K562 (cell line): ENCODE measurements around the gene PTTG1IP. TPM values are rescaled to one million over a fixed set of nuclear protein-coding genes. Genes with fewer than 3 reads are reported as not detected.

Experiments used
- CREBBP ChIP-seq: IDR thresholded peaks from one replicate; pipeline ENCODE4 v1.6.1; 2012; ENCODE audit warnings: low read depth, mild to moderate bottlenecking, control low read depth, inconsistent platforms, low read length
- HOXB6 ChIP-seq: fragments of 250-450 bp; sonication (Bioruptor Pico); IDR thresholded peaks from 2 replicates; pipeline ENCODE4 v1.5.1; 2022; ENCODE audit warnings: mild to moderate bottlenecking, borderline replicate concordance
- IRF2 ChIP-seq: sonication (generic); formaldehyde crosslinking; IDR thresholded peaks from 2 replicates; pipeline ENCODE4 v1.8.1; 2022; ENCODE audit warnings: mild to moderate bottlenecking, missing genetic modification reagents
- MYBL2 ChIP-seq, 2 experiments: fragments of 450-650 bp in 1 of 2; sonication (generic) in 1 of 2; formaldehyde crosslinking in 1 of 2; IDR thresholded peaks; 2 replicates each; pipeline versions ENCODE4 v1.6.1 to v1.8.1; 2017 to 2022; ENCODE audit warnings: borderline replicate concordance in 1 of 2, inconsistent platforms in 1 of 2, low read depth in 1 of 2, mild to moderate bottlenecking in 1 of 2, missing genetic modification reagents in 1 of 2, moderate library complexity in 1 of 2
- NCOA1 ChIP-seq: fragments of 450-650 bp; IDR thresholded peaks from 2 replicates; pipeline ENCODE4 v1.6.1; 2016; ENCODE audit warnings: low read depth
- NR2F6 ChIP-seq: fragments of 450-650 bp; formaldehyde crosslinking; IDR thresholded peaks from 2 replicates; pipeline ENCODE4 v1.4.0; 2020; ENCODE audit warnings: mild to moderate bottlenecking
- OTX1 ChIP-seq: fragments of 450-650 bp; formaldehyde crosslinking; IDR thresholded peaks from 2 replicates; pipeline ENCODE4 v1.4.0; 2022; ENCODE audit warnings: mild to moderate bottlenecking
- RBM15 ChIP-seq: fragments of 200-400 bp; formaldehyde crosslinking; IDR thresholded peaks from 2 replicates; pipeline ENCODE4 v1.6.1; 2018; ENCODE audit warnings: mild to moderate bottlenecking, low read length, moderate library complexity; ENCODE audit not compliant: insufficient read depth
- RBM34 ChIP-seq: fragments of 200-400 bp; formaldehyde crosslinking; IDR thresholded peaks from 2 replicates; pipeline ENCODE4 v1.6.1; 2018; ENCODE audit warnings: low read length, borderline replicate concordance; ENCODE audit not compliant: insufficient read depth
- SP1 ChIP-seq: sonication (generic); formaldehyde crosslinking; IDR thresholded peaks from 2 replicates; pipeline ENCODE4 v1.8.1; 2022; ENCODE audit warnings: mild to moderate bottlenecking, missing genetic modification reagents
- YBX1 ChIP-seq: fragments of 450-650 bp; IDR thresholded peaks from 2 replicates; pipeline ENCODE4 v1.7.1; 2016; ENCODE audit warnings: mild to moderate bottlenecking
- ZBTB5 ChIP-seq: fragments of 450-650 bp; IDR thresholded peaks from 2 replicates; pipeline ENCODE4 v1.6.1; 2017; ENCODE audit warnings: antibody characterized with exemption
- ZNF12 ChIP-seq: sonication (generic); formaldehyde crosslinking; IDR thresholded peaks from 2 replicates; pipeline ENCODE4 v1.4.0; 2020; ENCODE audit warnings: mild to moderate bottlenecking, missing genetic modification reagents
- ZNF512 ChIP-seq: IDR thresholded peaks from 2 replicates; pipeline ENCODE4 v1.6.1; 2016; ENCODE audit warnings: missing genetic modification characterization, missing compliant biosample characterization
- ZNF778 ChIP-seq: fragments of 450-650 bp; formaldehyde crosslinking; IDR thresholded peaks from 2 replicates; pipeline ENCODE4 v1.4.0; 2020; ENCODE audit warnings: mild to moderate bottlenecking, moderate library complexity
- polyA plus RNA-seq, 8 experiments: library from polyadenylated mRNA; depleted of rRNA in 4 of 8; stranded (reverse) in 5 of 8; unstranded in 3 of 8; fragments of >200 nt; fragmentation: Nextera tagmentation in 2 of 8; fragmentation: Illumina TruSeq in 1 of 8; extraction: Ambion mirVana in 2 of 8; extraction: Trizol in 1 of 8; gene quantifications; 2 replicates each; pipeline versions ENCODE4 v1.2.1 to v1.2.3, GENCODE V29; 2011 to 2014; ENCODE audit warnings: inconsistent platforms in 1 of 8, missing spikeins in 1 of 8
- total RNA-seq, 7 experiments: library from RNA; depleted of rRNA in 6 of 7; stranded (reverse); fragments of >200 nt in 6 of 7; fragmentation: Illumina TruSeq in 2 of 7; extraction: Trizol in 2 of 7; gene quantifications; 2 replicates each; pipeline versions ENCODE4 v1.2.1 to v1.2.3, GENCODE V29; 2011 to 2021; ENCODE audit warnings: low replicate concordance in 1 of 7
- TF ChIP-seq, protein P1 (sequence below): sonication (generic); formaldehyde crosslinking; IDR thresholded peaks from 2 replicates; pipeline ENCODE4 v1.8.1; 2023; ENCODE audit warnings: mild to moderate bottlenecking, missing genetic modification reagents
- TF ChIP-seq, protein P2 (sequence below): sonication (generic); formaldehyde crosslinking; IDR thresholded peaks from 2 replicates; pipeline ENCODE4 v1.8.0; 2023; ENCODE audit warnings: missing genetic modification reagents, mild to moderate bottlenecking, borderline replicate concordance

Gene PTTG1IP
- total and polyA plus RNA-seq, 9 of the 15 experiments (the other 6 are each of a cell fraction or from before 2014, with no cell fraction given): 5.0 to 99.3 (median 82.4) TPM

GRCh38 chr21:44892536-44893277, 19.2 kb upstream of the PTTG1IP start (continued):
- TF ChIP-seq ZNF512 (tag) (peak; percentile 72; the same call in 1 of the 2 replicates), ZBTB5 (no peak), OTX1 (CRISPR knock-in tag) (no peak), RBM15 (no peak), SP1 (CRISPR knock-in tag) (peak; percentile 30; the same call in 1 of the 2 replicates), MYBL2 (IDR thresholded peaks at IDR 0.05; ENCODE audit: low read depth) (no peak), MYBL2 (CRISPR knock-in tag; IDR thresholded peaks at IDR 0.05; ENCODE audit: borderline replicate concordance) (no peak), NR2F6 (CRISPR knock-in tag) (no peak), CREBBP (no peak), ZNF778 (no peak), RBM34 (no peak), IRF2 (CRISPR knock-in tag) (no peak), NCOA1 (no peak), ZNF12 (CRISPR knock-in tag) (no peak), HOXB6 (CRISPR knock-in tag) (no peak), YBX1 (no peak)
- TF ChIP-seq, protein P1, sequence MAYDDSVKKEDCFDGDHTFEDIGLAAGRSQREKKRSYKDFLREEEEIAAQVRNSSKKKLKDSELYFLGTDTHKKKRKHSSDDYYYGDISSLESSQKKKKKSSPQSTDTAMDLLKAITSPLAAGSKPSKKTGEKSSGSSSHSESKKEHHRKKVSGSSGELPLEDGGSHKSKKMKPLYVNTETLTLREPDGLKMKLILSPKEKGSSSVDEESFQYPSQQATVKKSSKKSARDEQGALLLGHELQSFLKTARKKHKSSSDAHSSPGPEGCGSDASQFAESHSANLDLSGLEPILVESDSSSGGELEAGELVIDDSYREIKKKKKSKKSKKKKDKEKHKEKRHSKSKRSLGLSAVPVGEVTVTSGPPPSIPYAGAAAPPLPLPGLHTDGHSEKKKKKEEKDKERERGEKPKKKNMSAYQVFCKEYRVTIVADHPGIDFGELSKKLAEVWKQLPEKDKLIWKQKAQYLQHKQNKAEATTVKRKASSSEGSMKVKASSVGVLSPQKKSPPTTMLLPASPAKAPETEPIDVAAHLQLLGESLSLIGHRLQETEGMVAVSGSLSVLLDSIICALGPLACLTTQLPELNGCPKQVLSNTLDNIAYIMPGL (CRISPR knock-in tag): no peak
- TF ChIP-seq, protein P2, sequence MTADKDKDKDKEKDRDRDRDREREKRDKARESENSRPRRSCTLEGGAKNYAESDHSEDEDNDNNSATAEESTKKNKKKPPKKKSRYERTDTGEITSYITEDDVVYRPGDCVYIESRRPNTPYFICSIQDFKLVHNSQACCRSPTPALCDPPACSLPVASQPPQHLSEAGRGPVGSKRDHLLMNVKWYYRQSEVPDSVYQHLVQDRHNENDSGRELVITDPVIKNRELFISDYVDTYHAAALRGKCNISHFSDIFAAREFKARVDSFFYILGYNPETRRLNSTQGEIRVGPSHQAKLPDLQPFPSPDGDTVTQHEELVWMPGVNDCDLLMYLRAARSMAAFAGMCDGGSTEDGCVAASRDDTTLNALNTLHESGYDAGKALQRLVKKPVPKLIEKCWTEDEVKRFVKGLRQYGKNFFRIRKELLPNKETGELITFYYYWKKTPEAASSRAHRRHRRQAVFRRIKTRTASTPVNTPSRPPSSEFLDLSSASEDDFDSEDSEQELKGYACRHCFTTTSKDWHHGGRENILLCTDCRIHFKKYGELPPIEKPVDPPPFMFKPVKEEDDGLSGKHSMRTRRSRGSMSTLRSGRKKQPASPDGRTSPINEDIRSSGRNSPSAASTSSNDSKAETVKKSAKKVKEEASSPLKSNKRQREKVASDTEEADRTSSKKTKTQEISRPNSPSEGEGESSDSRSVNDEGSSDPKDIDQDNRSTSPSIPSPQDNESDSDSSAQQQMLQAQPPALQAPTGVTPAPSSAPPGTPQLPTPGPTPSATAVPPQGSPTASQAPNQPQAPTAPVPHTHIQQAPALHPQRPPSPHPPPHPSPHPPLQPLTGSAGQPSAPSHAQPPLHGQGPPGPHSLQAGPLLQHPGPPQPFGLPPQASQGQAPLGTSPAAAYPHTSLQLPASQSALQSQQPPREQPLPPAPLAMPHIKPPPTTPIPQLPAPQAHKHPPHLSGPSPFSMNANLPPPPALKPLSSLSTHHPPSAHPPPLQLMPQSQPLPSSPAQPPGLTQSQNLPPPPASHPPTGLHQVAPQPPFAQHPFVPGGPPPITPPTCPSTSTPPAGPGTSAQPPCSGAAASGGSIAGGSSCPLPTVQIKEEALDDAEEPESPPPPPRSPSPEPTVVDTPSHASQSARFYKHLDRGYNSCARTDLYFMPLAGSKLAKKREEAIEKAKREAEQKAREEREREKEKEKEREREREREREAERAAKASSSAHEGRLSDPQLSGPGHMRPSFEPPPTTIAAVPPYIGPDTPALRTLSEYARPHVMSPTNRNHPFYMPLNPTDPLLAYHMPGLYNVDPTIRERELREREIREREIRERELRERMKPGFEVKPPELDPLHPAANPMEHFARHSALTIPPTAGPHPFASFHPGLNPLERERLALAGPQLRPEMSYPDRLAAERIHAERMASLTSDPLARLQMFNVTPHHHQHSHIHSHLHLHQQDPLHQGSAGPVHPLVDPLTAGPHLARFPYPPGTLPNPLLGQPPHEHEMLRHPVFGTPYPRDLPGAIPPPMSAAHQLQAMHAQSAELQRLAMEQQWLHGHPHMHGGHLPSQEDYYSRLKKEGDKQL: no peak
